ENCODE results near the gene IQSEC1.
A peak's percentile ranks its signal among the peaks of the same experiment; 100 is the strongest.

Gene IQSEC1

DNA sequence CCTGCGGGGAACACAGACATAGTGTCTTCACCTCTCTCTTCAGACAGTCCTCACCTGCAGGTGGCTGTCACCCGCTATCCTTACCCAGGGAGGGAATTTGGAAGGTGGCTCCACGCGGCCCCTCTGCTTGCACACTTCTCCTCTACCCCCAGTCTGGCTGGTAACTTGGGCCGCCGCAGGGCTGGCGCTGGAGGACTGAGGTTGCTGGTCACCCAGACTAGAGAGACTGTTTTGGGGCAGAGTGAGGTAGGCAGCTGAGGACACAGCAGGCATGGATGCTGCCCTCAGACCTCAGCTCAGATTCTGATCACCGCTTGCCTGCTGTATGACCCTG lies 12.6 kb upstream of the IQSEC1 start:
- DNase-seq (ENCODE audit: low read depth in 3 of 3), result no peak

DNA sequence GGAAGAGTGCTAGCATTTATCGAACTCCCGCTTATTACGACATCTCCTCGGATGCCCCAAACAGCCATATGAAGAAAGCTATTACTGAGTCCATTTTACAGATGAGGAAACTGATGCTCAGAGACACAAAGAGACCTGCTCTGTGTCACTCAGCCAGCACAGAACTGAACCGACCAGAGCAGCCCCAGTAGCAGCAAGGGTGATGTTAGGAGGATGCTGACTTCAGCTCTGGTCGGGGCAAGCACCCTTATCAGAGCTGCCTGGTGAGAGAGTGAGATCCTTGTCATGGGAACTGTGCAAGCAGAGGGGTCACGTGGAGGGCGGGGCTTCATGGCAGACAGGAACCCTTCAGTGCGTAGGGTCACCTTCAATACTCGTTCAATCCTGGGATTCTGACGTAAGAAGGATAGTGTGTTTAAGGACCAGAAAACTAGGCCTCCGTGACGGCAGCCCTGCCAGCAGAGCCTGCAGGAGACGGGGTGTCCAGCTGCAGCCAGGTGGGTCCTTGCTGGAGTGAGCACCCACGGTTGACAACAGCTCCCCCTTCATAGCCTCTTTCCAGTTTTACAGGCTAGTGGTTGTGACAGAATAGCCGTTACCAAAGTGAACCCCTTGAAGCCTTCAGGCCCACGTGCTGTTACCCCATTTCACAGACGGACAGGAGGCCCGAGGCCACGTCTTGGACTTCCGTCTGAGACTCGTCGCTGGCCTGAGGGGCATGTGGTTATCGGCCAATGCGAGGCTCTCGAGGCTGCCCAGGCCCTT lies 12.0 kb upstream of the IQSEC1 start:
- DNase-seq (ENCODE audit: low read depth in 3 of 3), result no peak

DNA sequence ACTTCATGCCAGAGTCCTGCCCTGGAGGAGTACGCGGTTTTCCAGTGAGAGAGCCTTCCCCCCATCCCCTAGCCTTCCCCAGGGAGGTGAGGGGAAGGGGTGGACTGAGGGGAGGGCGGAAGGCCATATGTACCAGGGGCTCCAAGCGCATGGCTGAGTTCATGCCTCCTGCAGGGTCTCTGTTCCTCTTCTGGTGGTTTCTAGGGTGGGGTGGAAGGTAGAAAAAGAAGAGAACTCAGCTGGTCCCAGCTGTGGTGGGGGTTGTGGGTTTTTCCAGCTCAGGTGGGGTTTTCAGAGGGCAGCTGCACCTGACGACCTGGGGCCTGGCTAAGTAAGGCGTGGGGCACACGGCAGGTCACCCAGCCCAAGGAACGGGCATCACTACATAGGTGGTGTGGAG lies 10.7 kb upstream of the IQSEC1 start:
- DNase-seq (ENCODE audit: low read depth in 3 of 3), result no peak

DNA sequence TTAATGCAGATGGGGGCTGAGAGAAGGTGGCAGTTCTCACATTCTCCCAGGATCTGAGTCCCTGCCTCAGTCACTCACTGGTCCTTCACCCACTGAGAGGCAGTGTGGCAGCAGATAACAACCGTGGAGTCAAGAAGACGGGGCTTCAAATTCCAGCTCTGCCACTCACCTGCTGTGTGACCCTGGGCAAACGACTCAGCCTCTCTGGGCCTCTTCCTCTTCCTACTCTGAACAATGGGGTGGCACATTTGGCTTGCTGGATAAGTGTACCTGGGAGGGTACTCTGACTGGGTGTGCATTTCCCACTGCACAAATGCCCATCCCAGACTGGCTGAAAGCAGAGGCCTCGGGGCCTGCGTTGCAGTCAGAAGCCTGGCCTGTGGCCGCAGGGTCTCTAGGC lies 10.0 kb upstream of the IQSEC1 start:
- no peak for DNase-seq (ENCODE audit: low read depth in 3 of 3)

DNA sequence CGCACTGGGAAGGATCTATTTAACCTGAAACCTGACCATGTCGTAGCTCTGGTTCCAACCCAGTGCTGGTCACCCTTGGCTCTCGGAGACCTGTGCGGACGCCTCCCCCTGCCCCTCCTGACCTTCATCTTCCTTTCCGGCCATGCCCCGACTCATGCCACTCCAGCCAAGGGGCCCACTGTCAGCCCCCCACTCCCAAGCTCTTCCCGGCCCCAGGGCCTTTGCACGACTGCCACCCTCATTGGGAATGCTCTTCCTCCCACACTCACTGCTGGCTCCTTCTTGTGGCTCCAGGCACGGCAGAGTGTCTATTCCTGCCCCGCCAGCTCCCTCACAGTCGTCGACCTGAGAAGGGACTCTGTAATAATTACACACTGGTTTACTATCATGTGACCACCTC lies 9.4 kb upstream of the IQSEC1 start:
- DNase-seq (ENCODE audit: low read depth in 3 of 3), result no peak

DNA sequence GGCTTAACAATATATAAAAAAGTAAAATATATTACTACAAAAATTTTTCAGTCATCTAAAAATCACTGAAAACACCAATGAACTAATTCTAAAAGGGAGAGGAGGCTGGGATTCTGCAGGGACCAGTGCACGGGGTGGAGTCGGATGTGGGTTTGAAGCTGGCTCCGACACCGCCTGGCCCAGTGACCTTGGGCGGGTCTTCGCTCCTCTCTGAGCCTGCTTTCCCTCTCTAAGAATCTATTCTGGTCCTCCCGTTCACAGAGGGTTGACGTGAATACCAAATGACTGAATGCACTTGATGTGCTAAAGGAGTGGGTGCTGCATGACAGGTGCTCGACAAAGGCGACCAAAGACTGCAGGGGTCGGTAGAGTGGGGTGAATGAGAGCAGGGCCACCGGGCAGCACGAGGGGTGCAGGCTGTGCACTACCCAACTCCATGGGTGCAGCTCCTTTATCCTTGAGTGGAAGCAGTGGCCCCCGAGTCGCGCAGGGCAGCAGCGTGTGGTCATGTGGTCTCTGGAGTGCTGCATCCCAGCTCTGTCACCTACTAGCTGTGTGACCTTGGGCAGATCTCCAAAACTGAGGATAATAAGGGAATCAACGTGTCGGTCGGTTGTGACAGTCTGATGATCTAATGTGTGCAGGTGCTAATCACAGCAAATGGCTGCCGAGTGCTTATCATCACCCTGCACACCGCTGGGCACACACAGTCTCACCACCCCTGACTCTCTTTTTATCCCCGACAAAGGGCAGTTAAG lies 8.6 kb upstream of the IQSEC1 start:
- no peak for DNase-seq (ENCODE audit: low read depth in 3 of 3)

DNA sequence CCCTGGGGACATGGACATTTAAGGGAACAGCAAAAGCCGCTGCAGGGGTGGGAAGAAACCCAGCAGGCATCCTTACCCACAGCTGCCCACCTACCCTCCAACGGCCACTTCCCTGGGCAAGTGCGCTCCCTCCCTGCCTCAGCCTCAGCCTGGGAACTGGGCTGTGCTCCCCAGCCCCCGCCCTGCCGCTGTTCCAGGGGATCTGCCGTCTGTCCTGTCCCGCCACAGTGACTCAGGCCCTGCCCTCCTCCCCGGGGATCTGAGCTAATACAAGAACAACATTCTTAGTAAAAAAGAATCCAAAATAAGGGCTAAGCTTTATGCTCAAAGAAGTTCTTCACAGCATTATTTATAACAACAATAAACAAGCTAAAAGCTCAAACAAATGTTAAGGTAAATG lies 7.4 kb upstream of the IQSEC1 start:
- no peak for DNase-seq (ENCODE audit: low read depth in 3 of 3)

DNA sequence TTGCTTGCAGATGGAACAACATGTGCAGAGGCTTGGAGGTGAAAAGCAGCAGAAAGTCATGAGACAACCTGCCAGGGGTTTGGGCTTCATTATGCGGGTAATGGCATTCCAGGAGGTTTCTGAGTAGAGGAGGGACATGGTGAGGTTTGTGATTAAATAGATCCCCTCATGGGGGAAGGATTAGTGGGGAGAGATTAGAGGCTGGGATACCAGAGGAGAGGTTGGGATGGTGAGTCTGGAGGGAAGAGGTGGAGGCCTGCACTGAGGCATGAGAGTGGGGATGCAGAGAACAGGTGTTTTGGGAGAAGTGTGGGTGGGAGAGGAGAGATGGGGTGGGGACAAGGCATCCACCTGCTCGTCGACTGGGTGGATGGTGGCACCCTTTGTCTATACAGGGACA lies 6.8 kb upstream of the IQSEC1 start:
- DNase-seq (ENCODE audit: low read depth in 3 of 3), result no peak

DNA sequence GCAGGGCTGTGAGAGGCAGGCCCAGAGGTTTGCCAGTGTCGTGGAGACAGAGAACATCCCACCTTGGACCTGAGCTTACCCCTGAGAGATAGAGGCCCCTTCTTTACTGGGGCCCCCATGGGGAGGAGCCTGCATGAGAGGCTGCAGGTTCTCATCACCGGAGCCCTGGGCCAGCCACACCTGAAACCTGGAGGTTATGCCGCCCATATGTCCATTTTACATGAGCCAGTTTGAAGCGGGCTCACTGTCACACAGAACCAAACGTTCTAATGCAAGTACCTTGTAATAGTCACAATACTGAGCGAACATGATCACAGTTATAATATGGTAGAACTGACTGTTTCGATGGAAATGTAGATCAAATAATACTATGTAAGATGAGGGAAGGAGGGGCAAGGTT lies 6.3 kb upstream of the IQSEC1 start:
- no peak for DNase-seq (ENCODE audit: low read depth in 3 of 3)

DNA sequence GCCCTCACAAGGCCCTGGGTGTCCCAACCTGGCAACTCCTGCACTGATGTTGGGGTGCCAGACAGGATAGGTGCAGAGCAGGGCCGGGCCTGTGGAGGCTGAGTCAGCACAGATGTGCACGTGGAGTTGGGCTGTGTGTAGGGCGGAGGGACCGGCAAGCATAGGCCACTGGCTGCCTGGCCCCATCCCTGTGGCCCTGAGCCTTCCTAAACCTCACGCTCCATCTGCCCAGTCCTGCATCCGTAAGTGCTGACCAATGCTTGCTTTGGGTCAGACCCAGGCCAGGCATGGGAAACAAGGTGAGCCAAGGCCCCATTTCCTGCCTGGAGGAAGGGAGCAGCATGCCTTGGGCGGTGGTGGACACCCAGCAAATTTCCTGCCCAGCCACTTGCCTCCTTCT lies 5.8 kb upstream of the IQSEC1 start:
- DNase-seq (ENCODE audit: low read depth in 3 of 3), result no peak

DNA sequence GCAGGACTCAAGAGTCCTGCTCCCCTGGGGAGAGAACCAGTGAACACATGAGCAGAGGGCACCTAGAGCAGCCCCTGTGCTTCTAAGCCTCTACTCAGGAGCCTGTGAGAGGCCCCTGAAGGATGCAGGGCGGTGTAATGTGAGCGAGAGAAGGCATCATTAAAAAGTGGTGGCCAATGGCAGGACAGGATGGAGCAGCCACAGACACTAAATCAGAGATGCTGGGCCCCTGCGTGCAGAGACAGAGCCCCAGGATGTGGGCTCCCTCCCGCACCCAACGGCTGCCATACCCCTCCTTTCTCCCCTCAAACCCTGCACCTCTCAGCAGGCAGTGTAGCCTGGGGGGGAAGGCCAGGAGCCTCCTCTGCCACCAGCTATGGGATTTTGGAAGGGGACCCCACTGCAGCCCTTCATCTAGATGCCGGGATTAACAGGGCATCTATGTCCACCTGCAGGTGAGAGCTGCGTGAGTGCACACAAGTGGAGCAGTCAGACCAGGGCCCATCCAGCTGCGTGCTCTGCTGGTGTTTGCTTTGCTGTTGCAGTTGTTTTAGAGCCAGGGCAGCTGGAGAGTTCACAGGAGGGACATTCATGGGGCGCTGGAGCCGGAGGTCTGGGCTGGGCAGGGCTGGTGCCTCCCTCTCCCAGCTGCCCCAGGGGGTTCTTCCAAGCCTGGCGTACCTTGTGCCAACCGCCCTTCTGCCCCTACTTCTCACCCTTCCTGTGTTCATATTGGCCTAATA lies 5.1 kb upstream of the IQSEC1 start:
- no peak for DNase-seq (ENCODE audit: low read depth in 3 of 3)

DNA sequence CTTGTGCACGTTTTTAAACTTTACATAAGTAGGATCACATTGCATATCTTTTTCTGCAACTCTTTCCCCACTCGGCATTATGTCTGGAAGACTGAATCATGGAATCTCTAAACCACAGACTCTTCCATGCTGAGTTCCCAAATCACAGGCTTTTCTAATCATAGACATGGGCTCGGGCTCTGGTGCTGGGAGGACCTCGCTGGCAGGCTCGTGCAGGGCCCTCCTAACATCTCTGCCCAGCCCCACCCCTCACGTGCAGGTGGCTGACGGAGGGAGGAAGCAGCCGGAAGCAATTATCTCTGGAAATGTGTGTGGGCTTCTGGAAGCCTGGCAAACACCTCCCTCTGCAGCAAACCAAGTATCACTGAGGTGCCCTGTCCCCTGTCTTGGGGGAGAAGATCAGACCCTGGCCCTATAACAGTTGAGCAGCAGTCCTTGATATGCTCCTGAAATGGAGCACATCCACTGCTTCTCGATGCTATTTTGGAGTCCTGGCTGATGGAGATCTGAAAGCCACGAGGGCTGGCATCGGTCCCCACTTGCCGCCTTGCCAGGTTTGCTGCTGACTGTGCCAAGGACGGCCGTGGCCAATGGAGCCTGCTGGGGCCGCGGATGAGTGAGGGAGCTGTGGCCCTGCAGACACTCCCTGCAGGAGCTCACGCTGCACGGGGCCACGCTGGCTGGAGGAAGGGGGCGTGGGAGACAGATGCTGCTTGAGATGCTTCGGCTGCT lies 4.4 kb upstream of the IQSEC1 start:
- no peak for DNase-seq (ENCODE audit: low read depth in 3 of 3)

DNA sequence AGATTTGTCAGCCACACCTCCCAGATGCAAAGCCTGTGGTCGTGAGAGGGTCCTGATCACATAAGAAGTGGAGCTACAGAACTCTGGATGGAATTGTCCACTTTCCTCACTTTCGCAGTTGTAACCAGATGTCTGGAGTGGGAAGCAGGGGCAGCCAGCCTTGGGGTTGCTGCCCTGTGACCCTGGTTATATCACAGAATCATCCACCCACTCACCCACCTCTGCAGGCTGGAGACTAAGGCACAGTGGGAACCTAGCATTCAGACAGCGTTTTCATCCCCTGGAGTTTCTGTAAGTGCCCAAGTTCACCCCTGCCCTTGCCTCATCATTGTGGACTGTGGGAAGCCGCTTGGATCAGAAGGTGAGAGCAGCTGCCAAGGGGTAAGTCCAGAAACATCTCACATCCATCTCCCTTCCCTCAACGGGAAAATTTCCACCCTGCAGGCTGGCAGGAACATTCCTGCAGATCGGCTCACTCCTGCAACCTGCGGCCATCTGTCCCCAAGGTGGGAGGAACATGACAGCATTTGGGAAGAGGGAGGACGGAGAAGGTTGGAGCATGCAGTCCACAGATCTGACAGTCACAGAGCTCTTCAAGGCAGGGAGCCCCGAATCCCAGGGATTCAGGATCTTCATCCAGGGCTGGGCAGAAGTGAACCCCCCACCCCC lies 2.9 kb upstream of the IQSEC1 start:
- no peak for DNase-seq (ENCODE audit: low read depth in 3 of 3)

DNA sequence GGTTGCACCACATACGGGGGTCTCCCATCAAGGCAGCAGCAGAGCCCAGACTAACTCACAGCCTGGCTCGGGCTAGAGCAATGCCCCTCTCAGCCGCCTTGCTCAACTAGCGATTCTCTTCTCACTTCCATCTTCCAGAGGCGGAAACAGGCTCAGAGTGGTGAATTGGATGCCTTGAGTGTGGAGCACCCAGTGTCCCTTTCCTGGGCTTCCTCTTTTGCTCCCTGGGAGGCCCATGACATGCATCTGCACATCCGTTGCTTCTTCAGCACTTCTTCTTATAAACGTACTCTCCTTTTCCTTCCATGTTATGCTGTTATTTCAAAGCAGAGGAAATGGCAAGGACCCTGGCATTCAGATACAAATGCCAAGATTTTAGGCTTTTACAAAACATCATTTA lies 2.1 kb upstream of the IQSEC1 start:
- DNase-seq (ENCODE audit: low read depth in 3 of 3), result no peak

DNA sequence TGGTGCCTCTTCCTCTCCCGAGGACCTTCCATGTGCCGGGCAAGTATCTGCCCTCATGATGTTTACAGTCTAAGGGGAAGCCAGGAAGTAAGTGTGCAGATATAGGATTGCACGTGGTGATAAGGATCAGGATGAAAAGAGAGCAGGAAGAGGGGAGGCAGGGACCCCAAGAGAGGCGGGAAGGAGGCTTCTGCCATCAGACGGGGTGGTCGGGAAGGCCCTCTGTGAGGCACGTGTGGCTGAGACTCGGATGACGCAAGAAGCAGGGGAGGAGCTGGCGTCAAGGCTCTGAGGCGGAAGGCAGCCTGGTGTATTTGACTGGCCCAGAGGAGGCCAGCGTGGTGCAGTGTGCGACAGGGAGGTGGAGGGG lies 762 bp upstream of the IQSEC1 start:
- no peak for DNase-seq (ENCODE audit: low read depth in 3 of 3)

DNA sequence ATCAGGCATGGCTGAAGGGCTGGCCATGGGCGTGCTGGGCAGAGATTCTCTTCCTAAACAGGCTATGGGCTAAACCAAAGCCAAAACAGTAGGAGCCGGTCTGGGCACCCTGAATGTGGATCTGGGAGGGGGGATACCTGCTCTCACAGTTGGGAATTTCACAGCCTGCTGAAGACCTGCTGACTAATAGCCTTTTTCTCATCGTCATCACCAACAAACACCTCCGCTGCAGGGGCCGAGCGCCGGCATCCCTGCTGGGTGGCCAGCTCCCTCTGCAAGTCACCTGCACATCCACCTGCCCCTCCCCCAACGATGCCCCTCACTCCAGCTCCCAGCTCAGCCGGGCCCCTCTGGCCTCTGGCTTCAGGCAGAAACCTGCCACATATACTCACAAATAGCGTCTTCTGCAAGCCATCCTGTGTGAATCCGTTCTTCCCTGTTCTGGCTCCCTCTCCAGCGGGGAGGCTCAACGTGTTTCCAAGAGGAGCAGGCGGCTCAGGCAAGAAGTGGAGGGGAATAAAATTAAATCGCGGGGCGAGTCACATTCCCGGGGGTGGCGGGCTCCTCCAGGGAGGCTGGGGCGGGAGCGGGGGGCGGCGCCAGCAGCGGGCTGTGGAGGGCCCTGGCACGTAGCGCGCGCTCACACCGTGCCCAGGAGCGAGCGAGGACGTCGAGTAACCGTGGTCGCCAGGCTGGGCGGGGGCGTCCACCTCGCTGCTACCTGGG lies 466 bp downstream of the IQSEC1 start:
- no peak for DNase-seq (ENCODE audit: low read depth in 3 of 3)

DNA sequence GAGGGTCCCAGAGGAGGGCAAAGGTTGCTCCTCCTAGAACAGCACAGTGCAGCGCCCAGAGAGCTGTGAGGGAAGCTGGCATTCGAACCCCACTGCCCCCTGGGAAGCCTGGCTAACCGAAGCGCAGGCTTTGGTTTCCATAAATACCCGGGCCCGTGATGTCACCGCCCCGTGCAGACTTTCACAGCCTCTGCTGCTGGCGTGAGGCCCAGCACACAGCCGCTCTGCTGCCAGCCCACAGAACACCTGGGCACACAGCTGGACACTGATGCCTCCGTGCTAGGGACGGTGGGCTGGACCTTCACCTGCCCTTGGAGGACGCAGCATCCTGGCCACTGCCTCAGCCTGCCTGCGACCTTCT lies 1.0 kb downstream of the IQSEC1 start:
- DNase-seq (ENCODE audit: low read depth in 3 of 3), result no peak

DNA sequence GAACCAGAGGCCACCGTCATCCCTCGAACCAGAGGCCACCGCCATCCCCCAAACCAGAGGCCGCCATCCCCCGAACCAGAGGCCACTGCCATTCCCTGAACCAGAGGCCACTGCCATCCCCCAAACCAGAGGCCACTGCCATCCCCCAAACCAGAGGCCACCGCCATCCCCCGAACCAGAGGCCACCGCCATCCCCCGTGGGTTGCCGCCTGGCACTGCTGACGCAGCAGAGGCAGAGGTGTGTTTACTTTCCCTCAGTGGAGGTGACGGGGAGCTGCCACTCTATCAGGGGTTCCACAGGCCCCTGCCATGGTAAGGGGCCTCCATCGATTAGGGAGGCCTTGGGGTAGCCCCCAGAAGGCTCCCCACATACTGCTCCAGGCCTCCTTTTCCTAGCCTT lies 1.5 kb downstream of the IQSEC1 start:
- no peak for DNase-seq (ENCODE audit: low read depth in 3 of 3)

DNA sequence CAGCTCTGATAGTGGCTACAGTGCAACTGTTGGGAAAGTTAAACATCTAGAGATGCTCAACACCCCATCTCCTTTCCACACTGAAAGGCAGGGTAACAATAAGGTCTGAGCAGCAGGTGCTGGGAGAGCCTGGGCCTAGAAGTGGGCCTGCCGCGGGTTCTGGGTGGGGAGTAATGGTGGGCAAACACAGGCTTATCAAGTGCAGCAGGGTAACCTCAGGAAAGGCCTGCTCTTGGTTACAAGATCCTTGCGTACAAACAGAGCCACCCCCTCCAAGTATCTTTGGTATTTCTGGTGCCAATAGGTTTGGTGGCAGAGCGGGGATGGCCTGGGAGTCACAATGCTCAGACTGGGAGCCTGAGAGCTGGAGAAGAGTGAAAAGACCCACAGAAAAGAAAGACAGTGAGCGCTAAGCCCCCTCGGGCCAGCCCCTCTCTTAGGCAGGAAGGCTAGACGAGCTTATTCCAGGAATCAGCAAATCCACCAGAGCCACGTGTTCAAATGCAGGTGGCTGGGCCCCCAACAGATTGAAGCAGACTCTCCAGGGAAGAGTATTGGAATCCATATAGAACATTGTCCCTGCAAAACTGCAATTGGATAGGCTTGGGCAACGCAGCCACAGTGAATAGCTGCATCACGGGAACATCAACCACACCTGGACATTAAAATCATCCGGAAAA lies 2.7 kb downstream of the IQSEC1 start:
- no peak for DNase-seq (ENCODE audit: low read depth in 3 of 3)

DNA sequence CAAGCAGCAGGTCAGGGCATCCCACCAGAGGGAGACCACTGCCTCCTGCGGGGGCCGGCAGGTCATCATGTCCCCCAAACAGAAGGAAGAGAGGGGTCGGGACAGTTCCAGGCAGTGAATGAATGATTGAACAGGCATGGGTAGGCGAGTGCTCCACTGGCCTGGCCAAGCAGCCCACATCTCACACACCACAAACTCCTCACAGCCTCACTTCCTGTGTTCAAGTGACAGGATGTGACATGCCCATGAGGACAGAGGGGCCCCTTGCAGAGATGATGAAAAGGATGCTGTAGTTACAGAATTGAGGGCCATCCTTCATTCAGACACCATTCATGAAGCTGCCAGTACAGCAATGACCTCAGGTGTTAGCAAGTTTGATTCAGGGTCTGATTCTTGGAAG lies 3.7 kb downstream of the IQSEC1 start:
- DNase-seq (ENCODE audit: low read depth in 3 of 3), result peak in 2 of 3 experiments; percentile 27 to 37
